ENCODE data around the gene PLPP6.

Gene PLPP6

GRCh38 chr9:4706021-4706420 is 43.9 kb downstream of the PLPP6 start:
- H3K36me3 ChIP-seq (replicated peaks in 1 of 2; ENCODE audit: control insufficient read depth in 2 of 2, insufficient read depth in 2 of 2, low read length in 2 of 2): peaks cover 0 to 94% of the 10 kb centered on the region in 2 donors
- no peak overlapping the region for H2BK120ac ChIP-seq (ENCODE audit: low read depth, low read length)
- no peak overlapping the region for H2AK5ac ChIP-seq (ENCODE audit: low read depth, low read length)
- H3K18ac ChIP-seq (ENCODE audit: low read length): no peak overlapping the region
- H2BK15ac ChIP-seq (ENCODE audit: low read length): no peak overlapping the region
- H4K91ac ChIP-seq (ENCODE audit: low read depth, low read length, poor library complexity): no peak overlapping the region
- no peak overlapping the region for H3K4me2 ChIP-seq (ENCODE audit: insufficient read depth, low read length, poor library complexity, severe bottlenecking)
- no CpG with 5 or more reads among the region's 2 CpGs for WGBS, 2 donors (ENCODE audit: extremely low coverage in 2 of 2, insufficient read length in 2 of 2, insufficient replicate concordance in 1 of 2)
- no peak overlapping the region for H3K27ac ChIP-seq (replicated peaks; ENCODE audit: low read length)
- H3K4me3 ChIP-seq (ENCODE audit: low read length in 2 of 2): no peak overlapping the region
- no peaks in the 10 kb centered on the region for H3K27me3 ChIP-seq (ENCODE audit: control insufficient read depth in 3 of 3, insufficient read depth in 3 of 3, low read depth in 1 of 3, low read length in 3 of 3)
- no peak overlapping the region for H2BK5ac ChIP-seq (ENCODE audit: low read length)
- no peaks in the 10 kb centered on the region for H3K79me1 ChIP-seq (ENCODE audit: low read depth, low read length)
- no peak for DNase-seq (ENCODE audit: low spot score)
- H2BK12ac ChIP-seq (ENCODE audit: low read length): no peak overlapping the region
- H4K8ac ChIP-seq (ENCODE audit: low read depth, low read length): no peak overlapping the region
- H3K4me1 ChIP-seq (ENCODE audit: control insufficient read depth in 2 of 2, insufficient read depth in 1 of 2, low read depth in 1 of 2, low read length in 2 of 2): no peaks in the 10 kb centered on the region
- no peaks in the 10 kb centered on the region for H3K9me3 ChIP-seq (replicated peaks in 1 of 2; ENCODE audit: control insufficient read depth in 2 of 2, insufficient read depth in 1 of 2, low read depth in 1 of 2, low read length in 2 of 2)
- no peak overlapping the region for H3K9ac ChIP-seq (ENCODE audit: low read depth, low read length, poor library complexity)
- no peak overlapping the region for H3K4ac ChIP-seq (ENCODE audit: low read length)
- no peak overlapping the region for H3K23ac ChIP-seq (ENCODE audit: low read depth, low read length, poor library complexity)
- no peak overlapping the region for H3K14ac ChIP-seq (ENCODE audit: low read length)
- no peak overlapping the region for H2AFZ ChIP-seq (ENCODE audit: low read length)

- Histone ChIP-seq H4K8ac (ENCODE audit: low read depth, low read length) (no peak overlapping the region), H2BK15ac (ENCODE audit: low read length) (no peak overlapping the region), H3K4me1 (ENCODE audit: control insufficient read depth in 2 of 2, insufficient read depth in 1 of 2, low read depth in 1 of 2, low read length in 2 of 2) (no peaks in the 10 kb centered on the region), H3K4me2 (ENCODE audit: insufficient read depth, low read length, poor library complexity, severe bottlenecking) (no peak overlapping the region), H3K9ac (ENCODE audit: low read depth, low read length, poor library complexity) (no peak overlapping the region), H3K27me3 (ENCODE audit: control insufficient read depth in 3 of 3, insufficient read depth in 3 of 3, low read depth in 1 of 3, low read length in 3 of 3) (no peaks in the 10 kb centered on the region), H2AK5ac (ENCODE audit: low read depth, low read length) (no peak overlapping the region), H3K4ac (ENCODE audit: low read length) (no peak overlapping the region), H2BK12ac (ENCODE audit: low read length) (no peak overlapping the region), H3K9me3 (replicated peaks in 1 of 2; ENCODE audit: control insufficient read depth in 2 of 2, insufficient read depth in 1 of 2, low read depth in 1 of 2, low read length in 2 of 2) (no peaks in the 10 kb centered on the region), H4K91ac (ENCODE audit: low read depth, low read length, poor library complexity) (no peak overlapping the region), H2AFZ (ENCODE audit: low read length) (no peak overlapping the region), H3K27ac (replicated peaks; ENCODE audit: low read length) (no peak overlapping the region), H3K18ac (ENCODE audit: low read length) (no peak overlapping the region), H3K14ac (ENCODE audit: low read length) (no peak overlapping the region), H3K36me3 (replicated peaks in 1 of 2; ENCODE audit: control insufficient read depth in 2 of 2, insufficient read depth in 2 of 2, low read length in 2 of 2) (peaks cover 0 to 94% of the 10 kb centered on the region in 2 donors), H3K4me3 (ENCODE audit: low read length in 2 of 2) (no peak overlapping the region), H2BK120ac (ENCODE audit: low read depth, low read length) (no peak overlapping the region), H3K79me1 (ENCODE audit: low read depth, low read length) (no peaks in the 10 kb centered on the region), H2BK5ac (ENCODE audit: low read length) (no peak overlapping the region), H3K23ac (ENCODE audit: low read depth, low read length, poor library complexity) (no peak overlapping the region)
- WGBS, 2 donors (ENCODE audit: extremely low coverage in 2 of 2, insufficient read length in 2 of 2, insufficient replicate concordance in 1 of 2): no CpG with 5 or more reads among the region's 4 CpGs
- no peak for DNase-seq (ENCODE audit: low spot score)
These were observed 45.0 kb downstream of the PLPP6 start for GRCh38 chr9:4706971-4707622.

GRCh38 chr9:4709380-4709779 is 47.3 kb downstream of the PLPP6 start:
- Histone ChIP-seq H2AFZ (ENCODE audit: low read length) (no peak overlapping the region), H3K9ac (ENCODE audit: low read depth, low read length, poor library complexity) (no peak overlapping the region), H3K4me2 (ENCODE audit: insufficient read depth, low read length, poor library complexity, severe bottlenecking) (no peak overlapping the region), H3K23ac (ENCODE audit: low read depth, low read length, poor library complexity) (no peak overlapping the region), H4K8ac (ENCODE audit: low read depth, low read length) (no peak overlapping the region), H3K27ac (replicated peaks; ENCODE audit: low read length) (no peak overlapping the region), H2BK5ac (ENCODE audit: low read length) (no peak overlapping the region), H3K18ac (ENCODE audit: low read length) (no peak overlapping the region), H3K27me3 (ENCODE audit: control insufficient read depth in 3 of 3, insufficient read depth in 3 of 3, low read depth in 1 of 3, low read length in 3 of 3) (no peaks in the 10 kb centered on the region), H2BK12ac (ENCODE audit: low read length) (no peak overlapping the region), H3K4ac (ENCODE audit: low read length) (no peak overlapping the region), H2AK5ac (ENCODE audit: low read depth, low read length) (no peak overlapping the region), H3K4me3 (ENCODE audit: low read length in 2 of 2) (no peak overlapping the region), H2BK15ac (ENCODE audit: low read length) (no peak overlapping the region), H3K14ac (ENCODE audit: low read length) (no peak overlapping the region), H3K36me3 (replicated peaks in 1 of 2; ENCODE audit: control insufficient read depth in 2 of 2, insufficient read depth in 2 of 2, low read length in 2 of 2) (peaks cover 0 to 92% of the 10 kb centered on the region in 2 donors), H4K91ac (ENCODE audit: low read depth, low read length, poor library complexity) (no peak overlapping the region), H2BK120ac (ENCODE audit: low read depth, low read length) (no peak overlapping the region), H3K4me1 (ENCODE audit: control insufficient read depth in 2 of 2, insufficient read depth in 1 of 2, low read depth in 1 of 2, low read length in 2 of 2) (no peaks in the 10 kb centered on the region), H3K79me1 (ENCODE audit: low read depth, low read length) (no peaks in the 10 kb centered on the region), H3K9me3 (replicated peaks in 1 of 2; ENCODE audit: control insufficient read depth in 2 of 2, insufficient read depth in 1 of 2, low read depth in 1 of 2, low read length in 2 of 2) (peaks cover 0 to 1% of the 10 kb centered on the region in 2 donors)
- no peak for DNase-seq (ENCODE audit: low spot score)

- no peaks in the 10 kb centered on the region for H3K4me1 ChIP-seq (ENCODE audit: control insufficient read depth in 2 of 2, insufficient read depth in 1 of 2, low read depth in 1 of 2, low read length in 2 of 2)
- no peak overlapping the region for H3K4ac ChIP-seq (ENCODE audit: low read length)
- no peak overlapping the region for H3K9ac ChIP-seq (ENCODE audit: low read depth, low read length, poor library complexity)
- H2AK5ac ChIP-seq (ENCODE audit: low read depth, low read length): no peak overlapping the region
- no peak for DNase-seq (ENCODE audit: low spot score)
- no peak overlapping the region for H2AFZ ChIP-seq (ENCODE audit: low read length)
- no peak overlapping the region for H3K4me3 ChIP-seq (ENCODE audit: low read length in 2 of 2)
- no peak overlapping the region for H3K23ac ChIP-seq (ENCODE audit: low read depth, low read length, poor library complexity)
- H2BK15ac ChIP-seq (ENCODE audit: low read length): no peak overlapping the region
- H3K27ac ChIP-seq (replicated peaks; ENCODE audit: low read length): no peak overlapping the region
- no peak overlapping the region for H3K4me2 ChIP-seq (ENCODE audit: insufficient read depth, low read length, poor library complexity, severe bottlenecking)
- H3K9me3 ChIP-seq (replicated peaks in 1 of 2; ENCODE audit: control insufficient read depth in 2 of 2, insufficient read depth in 1 of 2, low read depth in 1 of 2, low read length in 2 of 2): peaks cover 0 to 1% of the 10 kb centered on the region in 2 donors
- no peak overlapping the region for H4K91ac ChIP-seq (ENCODE audit: low read depth, low read length, poor library complexity)
- no peak overlapping the region for H2BK5ac ChIP-seq (ENCODE audit: low read length)
- H4K8ac ChIP-seq (ENCODE audit: low read depth, low read length): no peak overlapping the region
- H3K14ac ChIP-seq (ENCODE audit: low read length): no peak overlapping the region
- H3K18ac ChIP-seq (ENCODE audit: low read length): no peak overlapping the region
- H3K79me1 ChIP-seq (ENCODE audit: low read depth, low read length): no peaks in the 10 kb centered on the region
- H2BK120ac ChIP-seq (ENCODE audit: low read depth, low read length): no peak overlapping the region
- H3K36me3 ChIP-seq (replicated peaks in 1 of 2; ENCODE audit: control insufficient read depth in 2 of 2, insufficient read depth in 2 of 2, low read length in 2 of 2): peaks cover 5 to 93% of the 10 kb centered on the region in 2 donors
- H2BK12ac ChIP-seq (ENCODE audit: low read length): no peak overlapping the region
- WGBS, 2 donors (ENCODE audit: extremely low coverage in 2 of 2, insufficient read length in 2 of 2, insufficient replicate concordance in 1 of 2): 100% methylated on average over 2 to 4 of the region's 7 CpGs
- no peaks in the 10 kb centered on the region for H3K27me3 ChIP-seq (ENCODE audit: control insufficient read depth in 3 of 3, insufficient read depth in 3 of 3, low read depth in 1 of 3, low read length in 3 of 3)
These were observed 51.8 kb downstream of the PLPP6 start for GRCh38 chr9:4713849-4714248.
